ENCODE data around the gene ZDHHC8. TPM values are rescaled to one million over a fixed set of nuclear protein-coding genes. Genes with fewer than 3 reads are reported as not detected.

Gene ZDHHC8
- total and polyA plus RNA-seq, 2 donors, result 3.5 to 38.8 TPM

GRCh38 chr22:20191803-20192202, 60.2 kb downstream of the ZDHHC8 start:
- no peaks in the 10 kb centered on the region for H3K36me3 ChIP-seq (ENCODE audit: insufficient read depth)
- no peaks in the 10 kb centered on the region for H3K4me1 ChIP-seq (ENCODE audit: insufficient read depth)
- no peak overlapping the region for H3K4me3 ChIP-seq (ENCODE audit: low read depth, low read length)
- H3K27ac ChIP-seq (ENCODE audit: low read depth), result no peak overlapping the region
- 86% methylated on average over 8 of the region's 8 CpGs for WGBS
- DNase-seq (ENCODE audit: extremely low spot score), result no peak

- H3K27ac ChIP-seq (ENCODE audit: low read depth), result no peak overlapping the region
- WGBS, result 88% methylated on average over 10 of the region's 10 CpGs
- no peak for DNase-seq (ENCODE audit: extremely low spot score)
Measured at GRCh38 chr22:20192293-20192971, 60.8 kb downstream of the ZDHHC8 start.

GRCh38 chr22:20192972-20193760, 61.6 kb downstream of the ZDHHC8 start:
- no peaks in the 10 kb centered on the region for H3K4me1 ChIP-seq (ENCODE audit: insufficient read depth)
- WGBS, result 84% methylated on average over 20 of the region's 20 CpGs
- no peaks in the 10 kb centered on the region for H3K36me3 ChIP-seq (ENCODE audit: insufficient read depth)
- H3K4me3 ChIP-seq (ENCODE audit: low read depth, low read length), result no peak overlapping the region
- H3K27ac ChIP-seq (ENCODE audit: low read depth), result no peak overlapping the region
- no peak for DNase-seq (ENCODE audit: extremely low spot score)

More at GRCh38 chr22:20192293-20192971, 60.8 kb downstream of the ZDHHC8 start:
- Histone ChIP-seq H3K36me3 (ENCODE audit: insufficient read depth) (no peaks in the 10 kb centered on the region), H3K4me1 (ENCODE audit: insufficient read depth) (no peaks in the 10 kb centered on the region), H3K4me3 (ENCODE audit: low read depth, low read length) (no peak overlapping the region)

DNA sequence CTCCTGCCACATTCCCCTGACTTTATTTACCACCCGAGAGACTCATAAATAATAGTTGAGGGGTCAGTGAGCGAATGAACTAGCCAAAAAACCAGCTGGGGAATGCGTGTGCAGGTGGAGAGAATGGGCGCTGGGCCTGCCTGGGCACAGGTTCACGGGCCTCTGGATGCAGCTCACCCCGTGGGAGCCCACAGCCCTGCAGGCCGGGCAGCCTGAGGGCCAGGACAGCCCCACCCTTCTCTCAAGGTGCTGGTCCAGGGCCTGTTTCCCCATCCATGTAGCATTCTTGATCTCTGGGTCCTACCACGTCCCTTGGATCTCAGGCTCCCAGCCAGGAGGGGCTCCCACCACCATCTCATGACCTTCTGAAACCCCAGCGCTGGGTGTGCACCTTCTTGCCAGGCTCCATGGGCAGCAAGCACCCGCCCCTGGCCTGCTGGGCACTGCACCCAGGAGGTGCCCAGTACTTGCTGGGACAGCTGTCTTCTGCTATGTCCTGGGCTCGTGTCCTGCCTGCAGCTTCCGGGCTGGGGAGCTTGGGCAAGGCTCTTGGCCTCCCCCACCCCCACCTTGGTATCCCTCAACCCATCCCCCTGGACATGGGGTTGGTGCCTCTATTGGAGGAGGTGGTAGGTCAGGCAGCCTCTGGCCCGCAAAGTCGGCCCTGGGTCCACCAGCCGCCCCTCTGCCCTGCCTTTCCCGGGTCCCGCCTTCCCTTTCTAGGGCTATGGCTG, 62.3 kb downstream of the ZDHHC8 start:
- Histone ChIP-seq H3K4me1 (ENCODE audit: insufficient read depth) (no peaks in the 10 kb centered on the region), H3K36me3 (ENCODE audit: insufficient read depth) (no peaks in the 10 kb centered on the region), H3K27ac (ENCODE audit: low read depth) (no peak overlapping the region), H3K4me3 (ENCODE audit: low read depth, low read length) (no peak overlapping the region)
- DNase-seq (ENCODE audit: extremely low spot score), result no peak
- 90% methylated on average over 17 of the region's 17 CpGs for WGBS

DNA sequence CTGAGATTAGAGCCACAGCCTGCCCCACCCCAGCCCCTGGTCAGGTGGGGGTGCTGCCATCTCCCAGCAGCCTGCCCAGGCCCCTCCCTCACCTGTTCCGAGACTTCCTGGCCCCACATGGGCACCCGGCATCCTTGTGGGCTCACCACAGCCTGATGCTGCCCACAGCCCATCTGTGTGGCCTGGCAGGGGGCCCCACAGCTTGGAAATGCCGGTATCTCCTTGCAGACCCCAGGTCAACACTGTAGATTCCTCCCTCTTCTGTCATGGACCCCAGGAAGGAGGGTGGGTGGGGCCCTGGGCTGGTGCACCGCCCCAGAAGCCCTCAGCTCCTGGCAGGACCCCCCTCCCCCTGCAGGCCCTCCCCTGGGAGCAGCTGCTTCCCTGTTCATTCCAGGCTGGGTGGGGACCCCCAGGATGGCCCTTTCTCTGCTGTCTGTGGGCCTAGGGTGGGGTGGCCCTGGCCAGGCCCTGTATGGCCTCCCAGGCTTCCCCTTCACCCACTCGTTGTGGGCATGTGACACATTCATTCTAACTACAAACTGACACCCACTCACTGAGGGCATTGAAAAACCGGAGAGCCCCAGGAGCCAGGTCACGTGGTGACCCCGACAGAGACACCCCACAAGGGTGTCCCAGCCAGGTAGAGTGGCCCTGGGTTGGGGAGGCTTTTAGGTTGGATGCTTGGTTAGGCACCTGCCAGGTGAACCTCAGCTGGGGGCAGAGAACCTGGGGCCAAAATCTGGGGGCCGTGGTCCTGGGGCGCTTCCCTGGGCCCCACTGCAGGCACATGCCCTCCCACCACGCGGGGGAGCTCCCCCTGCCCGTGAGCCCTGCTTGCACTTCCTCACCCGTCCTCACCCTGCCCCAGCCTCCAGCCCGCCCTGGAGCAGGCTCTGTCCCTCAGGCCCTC, 63.3 kb downstream of the ZDHHC8 start:
- no peak overlapping the region for H3K4me3 ChIP-seq (ENCODE audit: low read depth, low read length)
- no peaks in the 10 kb centered on the region for H3K4me1 ChIP-seq (ENCODE audit: insufficient read depth)
- no peaks in the 10 kb centered on the region for H3K36me3 ChIP-seq (ENCODE audit: insufficient read depth)
- no peak overlapping the region for H3K27ac ChIP-seq (ENCODE audit: low read depth)
- no peak for DNase-seq (ENCODE audit: extremely low spot score)
- WGBS, result 78% methylated on average over 15 of the region's 15 CpGs

- H3K36me3 ChIP-seq (ENCODE audit: insufficient read depth), result no peaks in the 10 kb centered on the region
- DNase-seq (ENCODE audit: extremely low spot score), result no peak
- whole genome bisulfite sequencing, result 79% methylated on average over 19 of the region's 19 CpGs
- no peaks in the 10 kb centered on the region for H3K4me1 ChIP-seq (ENCODE audit: insufficient read depth)
- H3K27ac ChIP-seq (ENCODE audit: low read depth), result no peak overlapping the region
- no peak overlapping the region for H3K4me3 ChIP-seq (ENCODE audit: low read depth, low read length)
Measured at GRCh38 chr22:20196094-20196842, 64.7 kb downstream of the ZDHHC8 start.

Small RNA genes lying within 50 kb of the gene (small RNA-seq; reads per million reads assigned to genes)
- gene MIR6816, result not detected
- not detected for gene RF00599

Other genes with a start within 250 kb of the ZDHHC8 start
- gene COMT, start 190.0 kb upstream of the ZDHHC8 start, total RNA-seq, result 52.7 TPM
- gene COMT, start 190.0 kb upstream of the ZDHHC8 start, polyA plus RNA-seq, result 198 TPM
- 14.5 TPM for gene TXNRD2, start 190.0 kb upstream of the ZDHHC8 start, total RNA-seq
- gene TXNRD2, start 190.0 kb upstream of the ZDHHC8 start, polyA plus RNA-seq, result 18.1 TPM
- 15.4 TPM for gene ARVCF, start 115.0 kb upstream of the ZDHHC8 start, total RNA-seq
- gene ARVCF, start 115.0 kb upstream of the ZDHHC8 start, polyA plus RNA-seq, result 16.0 TPM
- gene TANGO2, start 110.7 kb upstream of the ZDHHC8 start, total RNA-seq, result 13.6 TPM
- 25.5 TPM for gene TANGO2, start 110.7 kb upstream of the ZDHHC8 start, polyA plus RNA-seq
- 24.8 TPM for gene DGCR8, start 51.6 kb upstream of the ZDHHC8 start, total RNA-seq
- gene DGCR8, start 51.6 kb upstream of the ZDHHC8 start, polyA plus RNA-seq, result 18.9 TPM
- 97.2 TPM for gene RANBP1, start 15.7 kb upstream of the ZDHHC8 start, total RNA-seq
- 91.8 TPM for gene RANBP1, start 15.7 kb upstream of the ZDHHC8 start, polyA plus RNA-seq
- gene TRMT2A, start 14.6 kb upstream of the ZDHHC8 start, total RNA-seq, result 23.3 TPM
- gene TRMT2A, start 14.6 kb upstream of the ZDHHC8 start, polyA plus RNA-seq, result 37.9 TPM
- 0.69 TPM for gene CCDC188, start 19.3 kb downstream of the ZDHHC8 start, total RNA-seq
- 0.90 TPM for gene CCDC188, start 19.3 kb downstream of the ZDHHC8 start, polyA plus RNA-seq
- 3.1 TPM for gene RTN4R, start 136.5 kb downstream of the ZDHHC8 start, total RNA-seq
- 1.1 TPM for gene RTN4R, start 136.5 kb downstream of the ZDHHC8 start, polyA plus RNA-seq
- 22.8 TPM for gene DGCR6L, start 188.3 kb downstream of the ZDHHC8 start, total RNA-seq
- gene DGCR6L, start 188.3 kb downstream of the ZDHHC8 start, polyA plus RNA-seq, result 80.7 TPM